Measurements from ENCODE around the gene DIS3L2. TPM values are rescaled to one million over a fixed set of nuclear protein-coding genes. Genes with fewer than 3 reads are reported as not detected.
A peak's percentile ranks its signal among the peaks of the same experiment; 100 is the strongest.

DIS3L2 gene
- polyA plus RNA-seq, 2 donors, result 16.6 to 23.3 TPM

GRCh38 chr2:231947694-231948093 lies 13.8 kb upstream of the DIS3L2 start:
- Histone ChIP-seq H3K36me3 (ENCODE audit: control insufficient read depth in 2 of 2, insufficient read depth in 2 of 2, low read length in 1 of 2) (no peaks in the 10 kb centered on the region), H3K4me3 (ENCODE audit: low read depth in 1 of 2, low read length in 2 of 2) (no peak overlapping the region), H3K9me3 (ENCODE audit: control insufficient read depth in 2 of 2, insufficient read depth in 1 of 2, low read depth in 1 of 2, low read length in 1 of 2) (no peaks in the 10 kb centered on the region), H3K27ac (ENCODE audit: low read depth in 2 of 2, low read length in 1 of 2) (no peak overlapping the region), H3K27me3 (ENCODE audit: control insufficient read depth in 1 of 2, insufficient read depth in 2 of 2, low read length in 2 of 2) (no peaks in the 10 kb centered on the region), H3K4me1 (ENCODE audit: control insufficient read depth in 2 of 2, insufficient read depth in 2 of 2, low read length in 1 of 2) (no peaks in the 10 kb centered on the region)
- WGBS, 2 donors, result 87 to 89% methylated on average over 7 of the region's 7 CpGs

- Histone ChIP-seq H3K9me3 (ENCODE audit: control insufficient read depth in 2 of 2, insufficient read depth in 1 of 2, low read depth in 1 of 2, low read length in 1 of 2) (no peaks in the 10 kb centered on the region), H3K4me1 (ENCODE audit: control insufficient read depth in 2 of 2, insufficient read depth in 2 of 2, low read length in 1 of 2) (no peaks in the 10 kb centered on the region), H3K4me3 (ENCODE audit: low read depth in 1 of 2, low read length in 2 of 2) (no peak overlapping the region), H3K27me3 (ENCODE audit: control insufficient read depth in 1 of 2, insufficient read depth in 2 of 2, low read length in 2 of 2) (no peaks in the 10 kb centered on the region), H3K27ac (ENCODE audit: low read depth in 2 of 2, low read length in 1 of 2) (no peak overlapping the region), H3K36me3 (ENCODE audit: control insufficient read depth in 2 of 2, insufficient read depth in 2 of 2, low read length in 1 of 2) (no peaks in the 10 kb centered on the region)
- WGBS, 2 donors, result 95 to 96% methylated on average over 2 of the region's 2 CpGs
These were observed 10.0 kb upstream of the DIS3L2 start for GRCh38 chr2:231951452-231952035.

GRCh38 chr2:231955758-231956472 lies 5.6 kb upstream of the DIS3L2 start:
- 92 to 95% methylated on average over 8 of the region's 8 CpGs for whole genome bisulfite sequencing, 2 donors
- Histone ChIP-seq H3K4me1 (ENCODE audit: control insufficient read depth in 2 of 2, insufficient read depth in 2 of 2, low read length in 1 of 2) (peaks cover 0 to 2% of the 10 kb centered on the region in 2 donors), H3K9me3 (ENCODE audit: control insufficient read depth in 2 of 2, insufficient read depth in 1 of 2, low read depth in 1 of 2, low read length in 1 of 2) (no peaks in the 10 kb centered on the region), H3K27ac (ENCODE audit: low read depth in 2 of 2, low read length in 1 of 2) (no peak overlapping the region), H3K4me3 (ENCODE audit: low read depth in 1 of 2, low read length in 2 of 2) (no peak overlapping the region), H3K27me3 (ENCODE audit: control insufficient read depth in 1 of 2, insufficient read depth in 2 of 2, low read length in 2 of 2) (no peaks in the 10 kb centered on the region), H3K36me3 (ENCODE audit: control insufficient read depth in 2 of 2, insufficient read depth in 2 of 2, low read length in 1 of 2) (no peaks in the 10 kb centered on the region)

- H3K9me3 ChIP-seq (ENCODE audit: control insufficient read depth in 2 of 2, insufficient read depth in 1 of 2, low read depth in 1 of 2, low read length in 1 of 2), result no peaks in the 10 kb centered on the region
- H3K27me3 ChIP-seq (ENCODE audit: control insufficient read depth in 1 of 2, insufficient read depth in 2 of 2, low read length in 2 of 2), result no peaks in the 10 kb centered on the region
- H3K36me3 ChIP-seq (ENCODE audit: control insufficient read depth in 2 of 2, insufficient read depth in 2 of 2, low read length in 1 of 2), result no peaks in the 10 kb centered on the region
- H3K4me3 ChIP-seq (ENCODE audit: low read depth in 1 of 2, low read length in 2 of 2), result no peak overlapping the region
- peaks cover 0 to 4% of the 10 kb centered on the region in 2 donors for H3K4me1 ChIP-seq (ENCODE audit: control insufficient read depth in 2 of 2, insufficient read depth in 2 of 2, low read length in 1 of 2)
- WGBS, 2 donors, result 77 to 91% methylated on average over 4 of the region's 4 CpGs
- H3K27ac ChIP-seq (ENCODE audit: low read depth in 2 of 2, low read length in 1 of 2), result no peak overlapping the region
These were observed 3.4 kb upstream of the DIS3L2 start for GRCh38 chr2:231957913-231958763.

DNA sequence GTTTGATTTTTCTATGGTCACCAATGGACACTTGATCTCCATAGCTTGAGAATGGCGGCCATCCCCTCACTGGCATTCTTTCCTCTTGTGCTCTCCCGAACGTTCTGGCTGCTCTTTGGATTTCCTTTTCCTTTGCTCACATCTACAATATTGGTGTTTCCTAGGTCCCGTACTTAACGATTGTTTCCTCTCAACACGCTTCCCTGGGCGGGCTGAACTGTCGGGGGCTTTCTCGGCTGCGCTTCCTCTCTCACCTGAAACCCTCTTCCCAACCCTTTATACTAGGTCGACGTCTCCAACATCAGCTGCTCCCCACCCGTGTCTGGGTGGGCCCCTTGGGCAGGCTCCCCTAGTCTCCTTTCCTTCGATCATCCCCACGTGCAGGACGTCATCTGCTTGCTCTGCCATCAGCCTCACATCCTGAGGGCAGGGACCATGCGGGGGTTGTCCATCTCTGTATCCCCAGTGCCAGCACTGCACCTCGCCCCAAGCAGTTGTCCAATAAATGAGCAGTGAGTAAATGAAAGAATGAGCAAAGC lies 634 bp upstream of the DIS3L2 start:
- H3K9me3 ChIP-seq (ENCODE audit: control insufficient read depth in 2 of 2, insufficient read depth in 1 of 2, low read depth in 1 of 2, low read length in 1 of 2), result no peaks in the 10 kb centered on the region
- H3K27me3 ChIP-seq (ENCODE audit: control insufficient read depth in 1 of 2, insufficient read depth in 2 of 2, low read length in 2 of 2), result no peaks in the 10 kb centered on the region
- H3K4me3 ChIP-seq (ENCODE audit: low read depth in 1 of 2, low read length in 2 of 2), result peak overlapping the region; percentile 74 to 99
- peak overlapping the region; percentile 77 to 88 for H3K27ac ChIP-seq (ENCODE audit: low read depth in 2 of 2, low read length in 1 of 2)
- 53 to 58% methylated on average over 18 of the region's 18 CpGs for WGBS, 2 donors
- no peaks in the 10 kb centered on the region for H3K36me3 ChIP-seq (ENCODE audit: control insufficient read depth in 2 of 2, insufficient read depth in 2 of 2, low read length in 1 of 2)
- peaks cover 0 to 4% of the 10 kb centered on the region in 2 donors for H3K4me1 ChIP-seq (ENCODE audit: control insufficient read depth in 2 of 2, insufficient read depth in 2 of 2, low read length in 1 of 2)

DNA sequence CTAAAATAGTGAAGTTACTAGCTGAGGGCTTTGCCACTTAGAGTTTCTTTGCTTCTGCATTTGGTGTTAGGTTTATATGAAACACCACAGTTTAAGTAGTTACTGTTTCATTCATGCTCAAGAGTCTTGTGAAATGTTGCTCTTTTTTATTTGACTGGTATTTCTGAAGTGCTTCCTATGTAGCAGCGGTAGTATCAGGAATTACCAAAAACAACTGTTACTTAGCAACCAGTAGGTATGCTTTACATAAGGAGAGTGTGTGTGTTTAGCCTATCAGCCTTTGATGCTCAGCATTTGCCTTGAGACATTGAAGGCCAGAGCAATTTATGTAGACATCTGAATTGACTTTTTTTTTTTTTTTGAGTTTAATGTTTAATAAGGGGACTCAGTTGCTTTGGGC lies 3.6 kb downstream of the DIS3L2 start:
- no peak overlapping the region for H3K4me3 ChIP-seq (ENCODE audit: low read depth in 1 of 2, low read length in 2 of 2)
- 36 to 41% methylated on average over 1 of the region's 1 CpG for WGBS, 2 donors
- H3K4me1 ChIP-seq (ENCODE audit: control insufficient read depth in 2 of 2, insufficient read depth in 2 of 2, low read length in 1 of 2), result peaks cover 0 to 4% of the 10 kb centered on the region in 2 donors
- H3K36me3 ChIP-seq (ENCODE audit: control insufficient read depth in 2 of 2, insufficient read depth in 2 of 2, low read length in 1 of 2), result no peaks in the 10 kb centered on the region
- no peak overlapping the region for H3K27ac ChIP-seq (ENCODE audit: low read depth in 2 of 2, low read length in 1 of 2)
- H3K27me3 ChIP-seq (ENCODE audit: control insufficient read depth in 1 of 2, insufficient read depth in 2 of 2, low read length in 2 of 2), result no peaks in the 10 kb centered on the region
- H3K9me3 ChIP-seq (ENCODE audit: control insufficient read depth in 2 of 2, insufficient read depth in 1 of 2, low read depth in 1 of 2, low read length in 1 of 2), result no peaks in the 10 kb centered on the region

GRCh38 chr2:231966886-231967285 lies 5.4 kb downstream of the DIS3L2 start:
- WGBS, 2 donors, result 71 to 74% methylated on average over 4 of the region's 4 CpGs
- Histone ChIP-seq H3K27ac (ENCODE audit: low read depth in 2 of 2, low read length in 1 of 2) (no peak overlapping the region), H3K36me3 (ENCODE audit: control insufficient read depth in 2 of 2, insufficient read depth in 2 of 2, low read length in 1 of 2) (no peaks in the 10 kb centered on the region)

DNA sequence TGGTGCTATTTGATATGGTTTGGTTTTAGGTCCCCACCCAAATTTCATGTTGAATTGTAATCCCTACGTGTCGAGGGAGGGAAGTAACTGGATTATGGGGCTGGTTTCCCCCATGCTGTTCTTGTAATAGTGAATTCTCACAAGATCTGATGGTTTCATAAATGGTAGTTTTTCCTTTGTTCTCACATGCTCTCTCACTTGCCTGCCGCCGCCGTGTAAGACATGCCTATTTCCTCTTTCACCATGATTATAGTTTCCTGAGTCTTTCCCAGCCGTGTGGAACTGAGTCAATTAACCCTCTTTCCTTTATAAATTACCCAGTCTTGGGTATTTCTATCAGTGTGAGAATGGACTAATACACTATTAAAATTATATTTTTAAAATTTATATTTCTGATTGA lies 7.3 kb downstream of the DIS3L2 start:
- Histone ChIP-seq H3K27me3 (ENCODE audit: control insufficient read depth in 1 of 2, insufficient read depth in 2 of 2, low read length in 2 of 2) (no peaks in the 10 kb centered on the region), H3K27ac (ENCODE audit: low read depth in 2 of 2, low read length in 1 of 2) (no peak overlapping the region), H3K4me3 (ENCODE audit: low read depth in 1 of 2, low read length in 2 of 2) (no peak overlapping the region), H3K36me3 (ENCODE audit: control insufficient read depth in 2 of 2, insufficient read depth in 2 of 2, low read length in 1 of 2) (no peaks in the 10 kb centered on the region), H3K9me3 (ENCODE audit: control insufficient read depth in 2 of 2, insufficient read depth in 1 of 2, low read depth in 1 of 2, low read length in 1 of 2) (no peaks in the 10 kb centered on the region), H3K4me1 (ENCODE audit: control insufficient read depth in 2 of 2, insufficient read depth in 2 of 2, low read length in 1 of 2) (no peaks in the 10 kb centered on the region)
- 93 to 98% methylated on average over 6 of the region's 6 CpGs for WGBS, 2 donors

More at GRCh38 chr2:231966886-231967285, 5.4 kb downstream of the DIS3L2 start:
- Histone ChIP-seq H3K4me3 (ENCODE audit: low read depth in 1 of 2, low read length in 2 of 2) (no peak overlapping the region), H3K9me3 (ENCODE audit: control insufficient read depth in 2 of 2, insufficient read depth in 1 of 2, low read depth in 1 of 2, low read length in 1 of 2) (no peaks in the 10 kb centered on the region), H3K4me1 (ENCODE audit: control insufficient read depth in 2 of 2, insufficient read depth in 2 of 2, low read length in 1 of 2) (no peaks in the 10 kb centered on the region), H3K27me3 (ENCODE audit: control insufficient read depth in 1 of 2, insufficient read depth in 2 of 2, low read length in 2 of 2) (no peaks in the 10 kb centered on the region)

DNA sequence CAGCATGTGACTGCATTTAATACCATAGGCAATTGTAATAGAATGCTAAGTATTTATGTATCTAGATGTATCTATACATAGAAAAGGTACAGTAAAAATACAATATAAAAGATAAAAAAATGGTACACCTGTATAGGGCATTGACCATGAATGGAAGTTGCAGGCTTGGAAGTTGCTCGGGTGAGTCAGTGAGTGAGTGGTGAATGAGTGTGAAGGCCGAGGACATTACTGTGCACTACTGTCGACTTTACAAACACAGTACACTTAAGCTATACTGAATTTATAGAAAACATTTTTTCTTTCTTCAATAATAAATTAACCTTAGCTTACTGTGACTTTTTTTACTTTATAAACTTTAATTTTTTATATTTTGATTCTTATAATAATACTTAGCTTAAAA lies 8.9 kb downstream of the DIS3L2 start:
- WGBS, 2 donors, result 93 to 94% methylated on average over 3 of the region's 3 CpGs
- Histone ChIP-seq H3K4me3 (ENCODE audit: low read depth in 1 of 2, low read length in 2 of 2) (no peak overlapping the region), H3K4me1 (ENCODE audit: control insufficient read depth in 2 of 2, insufficient read depth in 2 of 2, low read length in 1 of 2) (no peaks in the 10 kb centered on the region), H3K27me3 (ENCODE audit: control insufficient read depth in 1 of 2, insufficient read depth in 2 of 2, low read length in 2 of 2) (no peaks in the 10 kb centered on the region), H3K36me3 (ENCODE audit: control insufficient read depth in 2 of 2, insufficient read depth in 2 of 2, low read length in 1 of 2) (no peaks in the 10 kb centered on the region), H3K9me3 (ENCODE audit: control insufficient read depth in 2 of 2, insufficient read depth in 1 of 2, low read depth in 1 of 2, low read length in 1 of 2) (no peaks in the 10 kb centered on the region), H3K27ac (ENCODE audit: low read depth in 2 of 2, low read length in 1 of 2) (no peak overlapping the region)

All from esophagus (tissue), 2 donors.